ENCODE data around the gene GPM6B.
"Not testable (repeated sequence)": the region's sequence is repeated elsewhere in the genome, so short reads cannot be mapped to it uniquely, and the experiment has no call there.

Gene GPM6B

GRCh38 chrX:13726583-13726982, 90.3 kb downstream of the GPM6B start:
- not testable (repeated sequence) for DNase-seq (ENCODE audit: low read depth in 2 of 2)

- DNase-seq (ENCODE audit: low read depth in 2 of 2): peak in 1 of 2 donors; percentile 33
Observed at GRCh38 chrX:13724878-13725277, 92.0 kb downstream of the GPM6B start.

GRCh38 chrX:13721819-13722519, 94.9 kb downstream of the GPM6B start:
- no peak for DNase-seq (ENCODE audit: low read depth in 2 of 2)

GRCh38 chrX:13721371-13721770, 95.5 kb downstream of the GPM6B start:
- DNase-seq (ENCODE audit: low read depth in 2 of 2): no peak
